ENCODE data around the gene SNTN.
"Not testable (repeated sequence)": the region's sequence is repeated elsewhere in the genome, so short reads cannot be mapped to it uniquely, and the experiment has no call there.

SNTN gene

GRCh38 chr3:63652066-63652725, at the start of gene SNTN:
SNTN (plus strand) TSS chr3:63652675; CDS start chr3:63652688, 13 bp downstream.
- no peak for DNase-seq

GRCh38 chr3:63607716-63608115, 44.8 kb upstream of the SNTN start:
- DNase-seq = no peak

GRCh38 chr3:63609408-63609807, 43.1 kb upstream of the SNTN start:
- DNase-seq = no peak

- no peak for DNase-seq
Observed at GRCh38 chr3:63609834-63610233, 42.6 kb upstream of the SNTN start.

GRCh38 chr3:63611382-63611781, 41.1 kb upstream of the SNTN start:
- no peak for DNase-seq

GRCh38 chr3:63613561-63613960, 38.9 kb upstream of the SNTN start:
- no peak for DNase-seq

GRCh38 chr3:63617391-63617790, 35.1 kb upstream of the SNTN start:
- DNase-seq = no peak

GRCh38 chr3:63624941-63625560, 27.4 kb upstream of the SNTN start:
- no peak for DNase-seq

- no peak for DNase-seq
Observed at GRCh38 chr3:63631670-63632069, 20.8 kb upstream of the SNTN start.

GRCh38 chr3:63635186-63635585, 17.3 kb upstream of the SNTN start:
- no peak for DNase-seq

GRCh38 chr3:63639806-63640205, 12.7 kb upstream of the SNTN start:
- no peak for DNase-seq

- DNase-seq = no peak
Observed at GRCh38 chr3:63642488-63642887, 10.0 kb upstream of the SNTN start.

GRCh38 chr3:63644212-63644797, 8.2 kb upstream of the SNTN start:
- DNase-seq = no peak

GRCh38 chr3:63644928-63645781, 7.3 kb upstream of the SNTN start:
- DNase-seq = not testable (repeated sequence)

- DNase-seq = no peak
Observed at GRCh38 chr3:63654211-63654610, 1.7 kb downstream of the SNTN start.

- no peak for DNase-seq
Observed at GRCh38 chr3:63654931-63655330, 2.5 kb downstream of the SNTN start.

GRCh38 chr3:63655519-63655918, 3.0 kb downstream of the SNTN start:
- no peak for DNase-seq

- no peak for DNase-seq
Observed at GRCh38 chr3:63656786-63657185, 4.3 kb downstream of the SNTN start.

- peak; percentile 19 to 36 for DNase-seq
Observed at GRCh38 chr3:63661242-63661641, 8.8 kb downstream of the SNTN start.

- DNase-seq = no peak
Observed at GRCh38 chr3:63662011-63662410, 9.5 kb downstream of the SNTN start.

GRCh38 chr3:63662500-63662899, 10.0 kb downstream of the SNTN start:
- no peak for DNase-seq

- no peak for DNase-seq
Observed at GRCh38 chr3:63670544-63670943, 18.1 kb downstream of the SNTN start.

GRCh38 chr3:63673111-63673510, 20.6 kb downstream of the SNTN start:
- DNase-seq = no peak

- DNase-seq = no peak
Observed at GRCh38 chr3:63674586-63674985, 22.1 kb downstream of the SNTN start.

Data from AML-193 (cell line).